HepG2 (cell line): ENCODE results near the gene CHDH. TPM values are rescaled to one million over a fixed set of nuclear protein-coding genes. Genes with fewer than 3 reads are reported as not detected.

ENCODE experiments used
- FOXK1 ChIP-seq: sonication (generic); formaldehyde crosslinking; IDR thresholded peaks from 2 replicates; pipeline ENCODE4 v1.4.0; 2020; ENCODE audit warnings: low read depth, missing genetic modification reagents, borderline replicate concordance
- GABPA ChIP-seq, 2 experiments: IDR thresholded peaks; 2 replicates each; pipeline ENCODE4 v1.6.1; 2011 to 2016; ENCODE audit warnings: low read depth in 2 of 2, low read length in 1 of 2, missing biosample characterization in 1 of 2, missing genetic modification characterization in 1 of 2
- NCOA5 ChIP-seq: sonication (generic); formaldehyde crosslinking; IDR thresholded peaks from 2 replicates; pipeline ENCODE4 v1.4.0; 2020; ENCODE audit warnings: missing genetic modification reagents
- NR2F1 ChIP-seq, 2 experiments: fragments of 450-650 bp in 1 of 2; formaldehyde crosslinking in 1 of 2; IDR thresholded peaks; 2 replicates each; pipeline versions ENCODE4 v1.5.0 to v1.6.1; 2016 to 2020; ENCODE audit warnings: mild to moderate bottlenecking in 1 of 2, missing compliant biosample characterization in 1 of 2, missing genetic modification reagents in 1 of 2, moderate library complexity in 1 of 2
- POGZ ChIP-seq: sonication (generic); formaldehyde crosslinking; IDR thresholded peaks from 2 replicates; pipeline ENCODE4 v1.4.0; 2020; ENCODE audit warnings: mild to moderate bottlenecking, missing genetic modification reagents
- RFX3 ChIP-seq: IDR thresholded peaks from 2 replicates; pipeline ENCODE4 v1.6.1; 2016; ENCODE audit warnings: missing biosample characterization, missing genetic modification reagents
- ZNF512B ChIP-seq: sonication (generic); formaldehyde crosslinking; IDR thresholded peaks from 2 replicates; pipeline ENCODE4 v1.5.1; 2020; ENCODE audit warnings: missing genetic modification reagents, mild to moderate bottlenecking, borderline replicate concordance
- ZNF737 ChIP-seq: sonication (generic); formaldehyde crosslinking; IDR thresholded peaks from 2 replicates; pipeline ENCODE4 v1.5.0; 2020; ENCODE audit warnings: missing genetic modification reagents, mild to moderate bottlenecking, borderline replicate concordance
- polyA plus RNA-seq, 8 experiments: library from polyadenylated mRNA; depleted of rRNA in 3 of 8; stranded (reverse) in 7 of 8; unstranded in 1 of 8; fragments of >200 nt; fragmentation: Illumina TruSeq in 4 of 8; extraction: Trizol in 4 of 8; gene quantifications; 2 replicates each; pipeline versions ENCODE4 v1.2.1 to v1.2.3, GENCODE V29; 2011 to 2016; ENCODE audit warnings: low read depth in 4 of 8, missing spikeins in 1 of 8, mixed read lengths in 1 of 8; ENCODE audit not compliant: insufficient read depth in 1 of 8
- total RNA-seq, 5 experiments: library from RNA; depleted of rRNA; stranded (reverse); fragments of >200 nt; fragmentation: Illumina TruSeq; extraction: Trizol; gene quantifications; 2 replicates each; pipeline ENCODE4 v1.2.3, GENCODE V29; 2016; ENCODE audit warnings: low read depth in 1 of 5
- TF ChIP-seq, protein P1 (sequence below): sonication (generic); formaldehyde crosslinking; IDR thresholded peaks from 2 replicates; pipeline ENCODE4 v1.5.0; 2020; ENCODE audit warnings: mild to moderate bottlenecking, missing genetic modification reagents, moderate library complexity
- TF ChIP-seq, protein P2 (sequence below): sonication (generic); formaldehyde crosslinking; IDR thresholded peaks from 2 replicates; pipeline ENCODE4 v1.8.0; 2022; ENCODE audit warnings: mild to moderate bottlenecking, missing genetic modification reagents, moderate library complexity
- TF ChIP-seq, protein P3 (sequence below), 2 experiments: sonication (generic) in 1 of 2; formaldehyde crosslinking in 1 of 2; IDR thresholded peaks; 2 replicates each; pipeline versions ENCODE4 v1.6.1 to v1.9.0; 2014 to 2022; ENCODE audit warnings: antibody characterized with exemption in 1 of 2, borderline replicate concordance in 1 of 2, inconsistent platforms in 1 of 2, low read depth in 1 of 2, missing genetic modification reagents in 1 of 2
- TF ChIP-seq, protein P4 (sequence below): sonication (generic); formaldehyde crosslinking; IDR thresholded peaks from 2 replicates; pipeline ENCODE4 v1.4.0; 2020; ENCODE audit warnings: missing genetic modification reagents

CHDH gene
- total and polyA plus RNA-seq, 2 of the 13 experiments (the other 11 are each of a cell fraction or from before 2014, with no cell fraction given) = 28.1 to 48.9 TPM

DNA sequence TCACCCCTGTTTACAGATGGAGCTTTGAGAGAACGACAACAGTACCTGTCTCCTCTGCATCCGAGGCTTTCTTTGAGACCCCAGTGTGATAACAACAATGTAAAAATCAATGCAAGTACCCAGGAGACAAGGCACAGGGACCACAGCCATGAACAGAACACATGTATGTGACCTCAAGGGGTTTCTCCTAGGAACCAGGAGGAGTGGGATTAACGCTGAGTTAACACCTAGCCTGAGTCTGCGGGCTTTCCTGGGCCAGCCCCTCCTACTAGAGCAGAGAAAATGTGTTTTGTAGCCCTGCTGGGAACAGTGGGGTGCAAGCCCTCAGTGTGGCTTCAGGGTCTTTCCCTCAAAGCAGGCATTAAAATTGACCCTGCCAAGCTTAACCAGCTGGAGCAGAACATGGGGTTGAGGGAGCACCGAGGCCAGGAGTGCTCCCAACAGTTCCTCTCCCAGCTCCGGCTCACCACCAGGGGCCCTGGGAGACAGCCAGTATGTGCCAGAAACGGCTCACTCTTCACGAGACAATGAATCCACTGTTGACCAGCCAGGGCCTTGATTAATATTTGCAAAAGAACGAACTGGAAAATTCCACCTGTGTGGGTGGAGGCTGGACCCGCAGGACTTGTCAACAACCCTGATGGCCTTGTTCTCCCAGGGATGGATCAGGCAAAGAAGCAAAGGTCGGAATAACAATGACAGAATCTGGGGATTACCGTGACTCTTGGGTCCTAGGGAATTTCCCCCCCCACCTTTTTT is 3.6 kb downstream of the CHDH start (continued):
- TF ChIP-seq NR2F1 (CRISPR knock-in tag; IDR thresholded peaks at IDR 0.05) = peak in 1 of 2 experiments; percentile 49; a peak in 1 of 4 replicates
- no peak for TF ChIP-seq RFX3
- TF ChIP-seq, protein P1, sequence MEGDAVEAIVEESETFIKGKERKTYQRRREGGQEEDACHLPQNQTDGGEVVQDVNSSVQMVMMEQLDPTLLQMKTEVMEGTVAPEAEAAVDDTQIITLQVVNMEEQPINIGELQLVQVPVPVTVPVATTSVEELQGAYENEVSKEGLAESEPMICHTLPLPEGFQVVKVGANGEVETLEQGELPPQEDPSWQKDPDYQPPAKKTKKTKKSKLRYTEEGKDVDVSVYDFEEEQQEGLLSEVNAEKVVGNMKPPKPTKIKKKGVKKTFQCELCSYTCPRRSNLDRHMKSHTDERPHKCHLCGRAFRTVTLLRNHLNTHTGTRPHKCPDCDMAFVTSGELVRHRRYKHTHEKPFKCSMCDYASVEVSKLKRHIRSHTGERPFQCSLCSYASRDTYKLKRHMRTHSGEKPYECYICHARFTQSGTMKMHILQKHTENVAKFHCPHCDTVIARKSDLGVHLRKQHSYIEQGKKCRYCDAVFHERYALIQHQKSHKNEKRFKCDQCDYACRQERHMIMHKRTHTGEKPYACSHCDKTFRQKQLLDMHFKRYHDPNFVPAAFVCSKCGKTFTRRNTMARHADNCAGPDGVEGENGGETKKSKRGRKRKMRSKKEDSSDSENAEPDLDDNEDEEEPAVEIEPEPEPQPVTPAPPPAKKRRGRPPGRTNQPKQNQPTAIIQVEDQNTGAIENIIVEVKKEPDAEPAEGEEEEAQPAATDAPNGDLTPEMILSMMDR = peak; percentile 70
- no peak for TF ChIP-seq ZNF737 (CRISPR knock-in tag)
- peak; percentile 91 for TF ChIP-seq FOXK1 (CRISPR knock-in tag)
- TF ChIP-seq GABPA (IDR thresholded peaks at IDR 0.05; ENCODE audit: low read depth, low read length) = no peak
- peak; percentile 8; the same call in 1 of the 2 replicates for TF ChIP-seq GABPA (CRISPR knock-in tag; IDR thresholded peaks at IDR 0.05; ENCODE audit: low read depth)
- no peak for TF ChIP-seq POGZ
- TF ChIP-seq, protein P2, sequence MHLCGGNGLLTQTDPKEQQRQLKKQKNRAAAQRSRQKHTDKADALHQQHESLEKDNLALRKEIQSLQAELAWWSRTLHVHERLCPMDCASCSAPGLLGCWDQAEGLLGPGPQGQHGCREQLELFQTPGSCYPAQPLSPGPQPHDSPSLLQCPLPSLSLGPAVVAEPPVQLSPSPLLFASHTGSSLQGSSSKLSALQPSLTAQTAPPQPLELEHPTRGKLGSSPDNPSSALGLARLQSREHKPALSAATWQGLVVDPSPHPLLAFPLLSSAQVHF (CRISPR knock-in tag) = no peak
- no peak for TF ChIP-seq ZNF512B
- no peak for TF ChIP-seq NCOA5 (CRISPR knock-in tag)
- TF ChIP-seq, protein P3, sequence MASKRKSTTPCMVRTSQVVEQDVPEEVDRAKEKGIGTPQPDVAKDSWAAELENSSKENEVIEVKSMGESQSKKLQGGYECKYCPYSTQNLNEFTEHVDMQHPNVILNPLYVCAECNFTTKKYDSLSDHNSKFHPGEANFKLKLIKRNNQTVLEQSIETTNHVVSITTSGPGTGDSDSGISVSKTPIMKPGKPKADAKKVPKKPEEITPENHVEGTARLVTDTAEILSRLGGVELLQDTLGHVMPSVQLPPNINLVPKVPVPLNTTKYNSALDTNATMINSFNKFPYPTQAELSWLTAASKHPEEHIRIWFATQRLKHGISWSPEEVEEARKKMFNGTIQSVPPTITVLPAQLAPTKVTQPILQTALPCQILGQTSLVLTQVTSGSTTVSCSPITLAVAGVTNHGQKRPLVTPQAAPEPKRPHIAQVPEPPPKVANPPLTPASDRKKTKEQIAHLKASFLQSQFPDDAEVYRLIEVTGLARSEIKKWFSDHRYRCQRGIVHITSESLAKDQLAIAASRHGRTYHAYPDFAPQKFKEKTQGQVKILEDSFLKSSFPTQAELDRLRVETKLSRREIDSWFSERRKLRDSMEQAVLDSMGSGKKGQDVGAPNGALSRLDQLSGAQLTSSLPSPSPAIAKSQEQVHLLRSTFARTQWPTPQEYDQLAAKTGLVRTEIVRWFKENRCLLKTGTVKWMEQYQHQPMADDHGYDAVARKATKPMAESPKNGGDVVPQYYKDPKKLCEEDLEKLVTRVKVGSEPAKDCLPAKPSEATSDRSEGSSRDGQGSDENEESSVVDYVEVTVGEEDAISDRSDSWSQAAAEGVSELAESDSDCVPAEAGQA (IDR thresholded peaks at IDR 0.05; ENCODE audit: low read depth) = no peak
- TF ChIP-seq, protein P3 (CRISPR knock-in tag; IDR thresholded peaks at IDR 0.05; ENCODE audit: borderline replicate concordance) = no peak
- TF ChIP-seq, protein P4, sequence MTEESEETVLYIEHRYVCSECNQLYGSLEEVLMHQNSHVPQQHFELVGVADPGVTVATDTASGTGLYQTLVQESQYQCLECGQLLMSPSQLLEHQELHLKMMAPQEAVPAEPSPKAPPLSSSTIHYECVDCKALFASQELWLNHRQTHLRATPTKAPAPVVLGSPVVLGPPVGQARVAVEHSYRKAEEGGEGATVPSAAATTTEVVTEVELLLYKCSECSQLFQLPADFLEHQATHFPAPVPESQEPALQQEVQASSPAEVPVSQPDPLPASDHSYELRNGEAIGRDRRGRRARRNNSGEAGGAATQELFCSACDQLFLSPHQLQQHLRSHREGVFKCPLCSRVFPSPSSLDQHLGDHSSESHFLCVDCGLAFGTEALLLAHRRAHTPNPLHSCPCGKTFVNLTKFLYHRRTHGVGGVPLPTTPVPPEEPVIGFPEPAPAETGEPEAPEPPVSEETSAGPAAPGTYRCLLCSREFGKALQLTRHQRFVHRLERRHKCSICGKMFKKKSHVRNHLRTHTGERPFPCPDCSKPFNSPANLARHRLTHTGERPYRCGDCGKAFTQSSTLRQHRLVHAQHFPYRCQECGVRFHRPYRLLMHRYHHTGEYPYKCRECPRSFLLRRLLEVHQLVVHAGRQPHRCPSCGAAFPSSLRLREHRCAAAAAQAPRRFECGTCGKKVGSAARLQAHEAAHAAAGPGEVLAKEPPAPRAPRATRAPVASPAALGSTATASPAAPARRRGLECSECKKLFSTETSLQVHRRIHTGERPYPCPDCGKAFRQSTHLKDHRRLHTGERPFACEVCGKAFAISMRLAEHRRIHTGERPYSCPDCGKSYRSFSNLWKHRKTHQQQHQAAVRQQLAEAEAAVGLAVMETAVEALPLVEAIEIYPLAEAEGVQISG = peak; percentile 60
